Endometrial microvascular endothelial cells (primary cell): ENCODE data around the gene PEX5L. TPM values are rescaled to one million over a fixed set of nuclear protein-coding genes. Genes with fewer than 3 reads are reported as not detected.
"Not testable (repeated sequence)": the region's sequence is repeated elsewhere in the genome, so short reads cannot be mapped to it uniquely, and the experiment has no call there.

ENCODE experiments used
- in situ Hi-C: cut with HindIII; loops from 2 replicates; pipeline ENCODE4 v1.10.0; 2017; ENCODE audit warnings: low sequenced_read_pairs, low pct_unique_long_range_greater_than_20kb; ENCODE audit errors: inconsistent ontology term
- total RNA-seq: library from RNA; depleted of rRNA; stranded (reverse); fragments of >200 nt; gene quantifications from one replicate; pipeline ENCODE4 v1.2.3, GENCODE V29; 2015; ENCODE audit errors: inconsistent ontology term

PEX5L gene
- total RNA-seq, 1 donor from 2014 or later: not detected

GRCh38 chr3:180018543-180018942 is 18.2 kb downstream of the PEX5L start:
- in situ Hi-C loops: no loop called here

- in situ Hi-C loops: no loop called here
Observed at GRCh38 chr3:180017846-180018245, 18.9 kb downstream of the PEX5L start.

GRCh38 chr3:180011927-180012326 is 24.8 kb downstream of the PEX5L start:
- in situ Hi-C loops: no loop called here

GRCh38 chr3:180008318-180008717 is 28.4 kb downstream of the PEX5L start:
- in situ Hi-C loops: not testable (repeated sequence)

GRCh38 chr3:180004542-180004941 is 32.2 kb downstream of the PEX5L start:
- in situ Hi-C loops: no loop called here

- in situ Hi-C loops: no loop called here
Observed at GRCh38 chr3:180002006-180002405, 34.7 kb downstream of the PEX5L start.

- in situ Hi-C loops: no loop called here
Observed at GRCh38 chr3:180000500-180000899, 36.2 kb downstream of the PEX5L start.

GRCh38 chr3:179995406-179995805 is 41.3 kb downstream of the PEX5L start:
- in situ Hi-C loops: no loop called here

- in situ Hi-C loops: no loop called here
Observed at GRCh38 chr3:179991883-179992282, 44.9 kb downstream of the PEX5L start.

GRCh38 chr3:179991104-179991503 is 45.6 kb downstream of the PEX5L start:
- in situ Hi-C loops: no loop called here

GRCh38 chr3:179981646-179982045 is 55.1 kb downstream of the PEX5L start:
- in situ Hi-C loops: no loop called here

GRCh38 chr3:179977356-179977755 is 59.4 kb downstream of the PEX5L start:
- in situ Hi-C loops: no loop called here

- in situ Hi-C loops: no loop called here
Observed at GRCh38 chr3:179973931-179974361, 62.8 kb downstream of the PEX5L start.

- in situ Hi-C loops: no loop called here
Observed at GRCh38 chr3:179972881-179973423, 63.8 kb downstream of the PEX5L start.

- in situ Hi-C loops: no loop called here
Observed at GRCh38 chr3:179971280-179971679, 65.5 kb downstream of the PEX5L start.

- in situ Hi-C loops: no loop called here
Observed at GRCh38 chr3:179970746-179971145, 66.0 kb downstream of the PEX5L start.

GRCh38 chr3:179969525-179969924 is 67.2 kb downstream of the PEX5L start:
- in situ Hi-C loops: no loop called here

GRCh38 chr3:179967622-179968021 is 69.1 kb downstream of the PEX5L start:
- in situ Hi-C loops: no loop called here

GRCh38 chr3:179964890-179965289 is 71.8 kb downstream of the PEX5L start:
- in situ Hi-C loops: no loop called here

- in situ Hi-C loops: no loop called here
Observed at GRCh38 chr3:179962629-179963387, 73.9 kb downstream of the PEX5L start.

- in situ Hi-C loops: no loop called here
Observed at GRCh38 chr3:179961703-179962078, 75.0 kb downstream of the PEX5L start.
